GF-D8 (cell line): ENCODE measurements around the gene TMEM88.
"Not testable (repeated sequence)": the region's sequence is repeated elsewhere in the genome, so short reads cannot be mapped to it uniquely, and the experiment has no call there.

Experiments used
- DNase-seq: peaks from one replicate; lab custom pipeline; 2025; lab: John Stamatoyannopoulos, UW

Gene TMEM88

DNA sequence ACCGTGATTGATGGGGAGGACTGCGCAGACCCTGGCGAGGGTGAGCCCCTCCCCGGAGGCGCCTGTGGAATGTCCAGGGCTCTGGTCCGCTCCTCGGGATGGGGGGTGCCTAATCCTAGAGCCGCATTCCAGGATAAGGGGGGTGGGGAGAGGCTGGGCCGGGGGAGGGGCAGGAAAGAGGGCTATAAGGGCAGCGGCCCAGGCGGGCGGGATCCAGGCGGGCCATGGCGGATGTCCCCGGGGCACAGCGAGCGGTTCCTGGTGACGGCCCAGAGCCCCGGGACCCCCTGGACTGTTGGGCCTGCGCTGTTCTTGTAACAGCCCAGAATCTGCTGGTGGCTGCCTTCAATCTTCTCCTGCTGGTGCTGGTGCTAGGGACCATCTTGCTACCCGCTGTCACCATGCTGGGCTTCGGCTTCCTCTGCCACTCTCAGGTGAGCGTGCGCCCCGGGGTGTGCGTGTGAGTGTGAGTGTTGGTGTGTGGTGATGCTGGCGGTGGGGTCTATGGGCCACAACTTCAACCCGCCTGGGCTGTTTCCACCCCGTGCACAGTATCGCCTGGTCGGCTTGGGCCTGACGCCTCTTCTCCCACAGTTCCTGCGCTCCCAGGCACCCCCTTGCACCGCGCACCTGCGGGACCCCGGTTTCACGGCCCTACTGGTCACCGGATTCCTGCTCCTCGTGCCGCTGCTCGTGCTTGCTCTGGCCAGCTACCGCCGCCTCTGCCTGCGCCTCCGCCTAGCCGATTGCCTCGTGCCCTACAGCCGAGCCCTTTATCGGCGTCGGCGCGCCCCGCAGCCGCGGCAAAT, at the start of gene TMEM88:
Gene TMEM88 (plus strand): TSS at position 216 of the 809 bp plus-strand sequence. CDS start 9 bp downstream, at position 225.
- DNase-seq = no peak

DNA sequence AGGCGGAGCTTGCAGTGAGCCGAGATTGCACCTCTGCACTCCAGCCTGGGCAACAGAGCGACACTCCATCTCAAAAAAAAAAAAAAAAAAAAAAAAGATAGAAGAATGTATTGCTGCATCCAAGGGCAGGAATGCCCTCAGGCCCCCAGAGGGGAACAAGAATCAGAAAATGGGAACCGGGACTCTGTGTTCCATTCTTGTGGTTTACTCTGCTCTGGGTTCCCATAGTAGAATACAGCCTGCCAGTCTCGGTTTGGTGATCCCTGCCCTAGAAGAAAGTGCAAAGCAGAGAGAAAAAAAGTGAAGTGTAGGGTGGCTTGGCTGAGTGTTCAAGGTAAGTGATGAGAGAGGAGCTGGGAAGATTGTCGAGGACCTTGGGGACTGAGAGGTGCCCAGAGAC, 48.3 kb upstream of the TMEM88 start:
- DNase-seq = no peak

DNA sequence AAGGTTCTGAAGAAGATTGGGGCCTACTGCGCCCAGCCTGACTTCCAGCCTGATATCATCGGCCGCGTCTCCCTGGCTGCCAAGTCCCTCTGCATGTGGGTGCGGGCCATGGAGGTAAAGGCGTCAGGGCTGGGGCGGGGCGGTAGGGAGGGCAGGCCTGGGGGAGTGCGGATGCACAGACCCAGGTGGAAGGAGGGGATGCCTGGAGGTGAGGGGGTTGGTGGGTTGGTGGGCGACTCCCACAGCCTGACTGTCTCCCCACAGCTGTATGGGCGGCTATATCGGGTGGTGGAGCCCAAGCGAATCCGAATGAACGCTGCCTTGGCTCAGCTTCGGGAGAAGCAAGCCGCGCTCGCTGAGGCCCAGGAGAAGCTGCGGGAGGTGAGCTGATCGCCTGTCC, 47.7 kb upstream of the TMEM88 start:
- DNase-seq = no peak

GRCh38 chr17:7809086-7809790, 45.6 kb upstream of the TMEM88 start:
- DNase-seq = no peak

DNA sequence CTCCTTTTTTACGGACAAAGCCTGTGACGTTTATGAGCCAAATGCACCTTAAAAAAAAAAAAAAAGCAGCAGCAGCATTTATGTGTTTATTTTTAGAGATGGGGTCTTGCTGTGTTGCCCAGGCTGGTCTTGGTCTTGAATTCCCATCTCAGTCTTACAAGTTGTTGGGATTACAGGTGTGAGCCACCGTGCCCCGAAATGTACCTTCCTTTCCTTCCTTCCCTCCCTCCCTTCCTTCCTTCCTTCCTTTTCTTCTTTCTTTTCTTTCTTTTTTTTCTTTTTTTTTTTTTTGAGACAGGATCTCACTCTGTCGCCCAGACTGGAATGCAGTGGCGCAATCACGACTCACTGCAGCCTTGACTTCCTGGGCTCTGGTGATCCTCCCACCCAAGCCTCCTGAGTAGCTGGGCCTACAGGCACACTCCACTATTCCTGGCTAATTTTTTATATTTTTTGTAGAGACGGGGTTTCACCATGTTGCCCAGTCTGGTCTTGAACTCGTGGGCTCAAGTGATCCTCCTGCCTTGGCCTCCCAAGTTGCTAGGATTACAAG, 45.0 kb upstream of the TMEM88 start:
- DNase-seq = not testable (repeated sequence)

- no peak for DNase-seq
Measured at GRCh38 chr17:7811251-7811650, 43.6 kb upstream of the TMEM88 start.

DNA sequence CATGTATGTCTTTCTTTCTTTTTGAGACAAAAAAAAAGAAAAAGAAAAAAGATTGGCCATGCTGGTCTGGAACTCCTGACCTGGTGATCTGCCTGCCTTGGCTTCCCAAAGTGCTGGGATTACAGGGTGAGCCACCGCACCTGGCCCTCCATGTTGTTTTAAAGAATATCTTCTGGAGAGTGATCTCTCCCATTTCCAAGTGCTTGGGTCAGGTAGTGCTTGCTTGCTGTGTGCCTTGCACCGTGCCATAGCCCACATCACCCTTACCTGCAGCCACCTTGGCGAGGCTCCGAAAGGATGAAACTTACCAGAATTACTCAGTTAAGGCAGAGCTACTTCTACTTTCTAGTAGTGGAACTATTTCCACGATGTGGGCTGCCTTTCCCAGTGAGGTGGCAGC, 39.9 kb upstream of the TMEM88 start:
- DNase-seq = no peak

DNA sequence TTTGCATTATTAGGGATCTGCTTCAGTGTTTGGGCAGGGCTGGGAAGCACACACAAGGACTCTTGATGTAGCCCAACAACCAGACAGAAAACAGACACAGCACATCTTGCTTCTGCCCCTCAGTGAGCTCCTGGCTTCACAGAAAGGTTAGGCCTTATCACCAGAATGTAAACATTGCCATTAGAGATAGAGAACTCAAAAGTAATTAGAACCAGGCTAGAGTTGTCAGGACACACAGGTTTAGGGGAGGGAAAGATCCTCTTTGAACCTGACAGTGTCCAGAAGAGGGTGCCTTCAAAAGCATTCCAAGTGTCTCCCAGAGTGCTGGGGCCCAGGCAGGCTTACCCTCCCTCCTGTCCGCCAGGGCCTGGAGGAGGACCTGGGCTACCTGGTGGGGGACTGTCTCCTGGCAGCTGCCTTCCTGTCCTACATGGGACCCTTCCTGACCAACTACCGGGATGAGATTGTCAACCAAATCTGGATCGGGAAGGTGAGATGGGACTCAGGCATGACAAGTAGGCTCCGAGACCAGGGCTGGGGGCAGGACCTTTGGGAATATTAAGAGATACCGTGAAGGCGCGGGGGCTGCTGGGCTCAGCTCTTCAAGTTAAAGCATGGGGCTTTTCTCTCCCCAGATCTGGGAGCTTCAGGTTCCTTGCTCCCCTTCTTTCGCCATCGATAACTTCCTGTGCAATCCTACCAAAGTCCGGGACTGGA, 37.8 kb upstream of the TMEM88 start:
- DNase-seq = no peak

DNA sequence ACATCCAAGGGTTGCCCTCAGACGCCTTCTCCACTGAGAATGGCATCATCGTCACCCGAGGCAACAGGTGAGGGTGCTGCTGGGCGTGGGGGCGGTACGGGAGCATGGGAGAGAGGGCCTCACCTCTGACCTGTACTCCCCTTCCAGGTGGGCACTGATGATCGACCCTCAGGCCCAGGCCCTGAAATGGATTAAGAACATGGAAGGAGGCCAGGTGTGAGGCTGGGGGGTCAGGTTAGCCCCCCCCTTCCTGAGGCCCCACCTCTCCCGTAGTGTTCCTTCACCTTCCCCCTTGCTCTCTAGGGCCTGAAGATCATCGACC, 37.3 kb upstream of the TMEM88 start:
- no peak for DNase-seq

DNA sequence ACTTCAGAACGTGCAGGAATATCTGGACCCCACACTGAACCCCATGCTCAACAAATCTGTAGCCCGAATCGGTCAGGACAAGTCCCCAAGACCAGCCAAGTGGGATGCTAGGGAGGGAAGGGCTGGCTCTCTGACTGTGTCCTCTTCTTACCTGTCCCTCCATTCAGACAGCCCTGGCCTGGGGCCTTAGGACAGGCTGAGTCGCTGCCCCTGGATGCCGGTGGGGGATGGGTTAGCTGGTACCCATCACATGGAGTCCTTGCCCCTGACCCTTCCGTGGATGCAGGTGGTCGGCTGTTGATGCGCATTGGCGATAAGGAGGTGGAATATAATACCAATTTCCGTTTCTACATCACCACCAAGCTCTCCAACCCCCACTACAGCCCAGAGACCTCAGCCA, 36.8 kb upstream of the TMEM88 start:
- no peak for DNase-seq

DNA sequence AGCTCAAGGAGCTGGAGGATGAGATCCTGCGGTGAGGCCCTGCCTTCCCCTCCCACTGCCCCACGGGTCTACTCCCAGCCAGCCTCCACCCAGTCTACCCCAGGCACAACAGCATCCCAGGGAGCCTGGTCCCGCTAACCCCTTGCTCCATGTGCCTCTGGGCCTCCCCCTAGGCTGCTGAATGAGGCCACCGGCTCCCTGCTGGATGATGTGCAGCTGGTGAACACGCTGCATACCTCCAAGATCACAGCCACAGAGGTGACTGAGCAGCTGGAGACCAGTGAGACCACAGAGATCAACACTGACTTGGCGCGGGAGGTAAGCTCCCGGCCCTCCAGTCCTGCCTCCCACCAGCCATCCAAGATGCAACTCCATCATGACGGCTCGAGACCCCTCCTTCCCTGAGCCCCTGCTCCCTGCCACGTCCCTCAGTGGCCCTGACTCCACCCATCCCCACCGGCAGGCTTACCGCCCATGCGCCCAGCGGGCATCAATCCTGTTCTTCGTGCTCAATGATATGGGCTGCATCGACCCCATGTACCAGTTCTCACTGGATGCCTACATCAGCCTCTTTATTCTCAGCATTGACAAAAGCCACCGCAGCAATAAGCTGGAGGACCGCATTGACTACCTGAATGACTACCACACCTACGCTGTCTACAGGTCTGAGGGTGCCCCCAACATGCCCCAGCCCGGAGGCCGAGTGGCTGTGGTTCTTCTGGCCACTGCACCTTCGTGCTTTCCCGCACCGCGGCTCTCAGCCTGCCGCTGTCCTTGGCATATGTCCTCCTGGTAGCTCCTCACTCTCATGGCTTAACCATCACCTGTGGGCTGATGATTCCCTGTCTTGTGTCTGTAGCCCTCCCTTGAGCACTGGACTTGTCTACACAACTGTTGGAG, 35.9 kb upstream of the TMEM88 start:
- no peak for DNase-seq

DNA sequence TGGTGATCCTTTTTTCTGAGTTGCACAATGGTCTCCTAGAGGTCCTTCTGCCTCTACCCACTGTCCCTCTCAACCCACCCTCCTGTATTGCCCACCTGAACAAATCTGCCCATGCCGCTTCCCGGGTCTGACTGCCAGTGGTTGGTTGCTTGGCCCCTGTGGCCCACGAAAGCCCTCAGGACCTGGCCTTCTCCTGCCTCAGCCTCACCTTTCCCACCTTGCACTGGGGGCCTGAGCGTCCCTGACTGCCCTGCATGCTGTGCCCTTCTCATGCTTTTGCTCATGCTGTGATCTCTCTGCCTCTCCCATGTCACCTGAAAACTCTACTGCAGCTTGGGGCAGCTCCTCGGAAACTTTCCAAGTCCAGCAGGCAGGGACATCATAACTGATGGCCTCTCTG, 34.6 kb upstream of the TMEM88 start:
- DNase-seq = no peak

DNA sequence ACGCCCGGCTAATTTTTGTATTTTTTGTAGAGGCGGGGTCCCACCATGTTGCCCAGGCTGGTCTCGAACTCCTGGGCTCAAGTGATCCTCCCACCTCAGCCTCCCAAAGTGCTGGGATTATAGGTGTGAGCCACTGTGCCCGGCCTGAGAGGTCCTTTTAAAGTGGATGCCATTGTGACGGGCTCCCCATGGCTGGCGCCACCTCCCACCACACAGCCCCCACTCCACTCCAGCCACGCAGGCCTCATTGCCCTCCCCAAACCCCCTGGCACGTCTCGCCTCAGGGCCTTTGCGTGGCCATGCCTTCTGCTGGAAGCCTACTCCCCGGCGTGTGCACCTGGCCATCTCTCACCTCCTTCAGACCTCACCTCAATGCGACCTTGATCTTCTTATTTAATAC, 32.7 kb upstream of the TMEM88 start:
- DNase-seq = no peak

DNA sequence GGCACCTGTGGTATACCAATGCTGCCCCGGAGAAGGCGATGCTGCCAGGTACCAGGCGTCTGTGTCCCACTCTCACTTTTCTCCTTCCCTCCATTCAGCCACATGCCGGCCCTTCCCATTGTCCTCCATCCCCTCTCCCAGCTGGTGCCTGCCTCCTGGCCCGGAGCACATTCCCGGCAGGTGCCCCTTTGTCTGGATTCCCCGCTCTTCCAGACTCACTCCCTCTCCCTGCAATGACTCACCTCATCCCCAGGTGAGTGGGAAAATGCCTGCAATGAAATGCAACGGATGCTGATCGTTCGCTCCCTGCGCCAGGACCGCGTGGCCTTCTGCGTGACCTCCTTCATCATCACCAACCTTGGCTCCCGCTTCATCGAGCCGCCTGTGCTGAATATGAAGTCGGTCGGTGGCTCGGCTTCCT, 31.3 kb upstream of the TMEM88 start:
- no peak for DNase-seq

- DNase-seq = no peak
Measured at GRCh38 chr17:7824021-7824924, 30.6 kb upstream of the TMEM88 start.

DNA sequence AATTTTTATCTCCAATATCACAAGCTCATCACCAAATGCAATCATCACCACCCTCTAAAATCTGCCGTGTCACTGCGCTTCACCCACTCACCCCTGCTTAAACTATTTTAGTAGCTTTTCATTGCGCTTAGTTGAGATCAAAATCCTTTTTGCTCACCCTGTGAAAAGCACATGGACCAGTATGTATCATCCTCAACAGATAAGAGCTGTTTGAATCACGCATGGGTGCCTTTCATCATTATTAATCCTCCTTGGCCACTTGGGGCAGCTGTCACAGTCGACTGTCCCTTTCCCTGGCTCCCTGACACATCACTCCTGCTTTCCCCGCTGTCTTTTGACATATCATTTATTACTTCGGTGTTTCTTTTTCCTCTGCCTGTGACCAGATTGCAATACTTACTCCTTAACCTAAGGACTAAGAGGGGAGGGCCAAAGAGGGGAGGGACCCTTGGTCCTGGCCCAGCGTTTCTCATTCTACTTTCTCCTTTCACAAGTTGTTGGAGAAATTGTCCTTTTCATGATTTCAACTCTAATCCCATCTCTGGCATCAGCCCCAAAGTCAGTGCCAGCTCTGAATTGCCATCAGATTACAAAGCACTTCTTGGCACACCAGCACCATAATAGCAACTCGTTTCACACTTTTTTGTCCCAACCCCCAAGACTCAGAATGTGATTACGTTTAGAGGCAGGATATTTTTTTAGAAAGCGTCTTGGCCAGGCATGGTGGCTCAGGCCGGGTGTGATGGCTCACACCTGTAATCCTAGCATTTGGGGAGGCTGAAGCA, 29.5 kb upstream of the TMEM88 start:
- DNase-seq = no peak

- no peak for DNase-seq
Measured at GRCh38 chr17:7830616-7831015, 24.2 kb upstream of the TMEM88 start.

DNA sequence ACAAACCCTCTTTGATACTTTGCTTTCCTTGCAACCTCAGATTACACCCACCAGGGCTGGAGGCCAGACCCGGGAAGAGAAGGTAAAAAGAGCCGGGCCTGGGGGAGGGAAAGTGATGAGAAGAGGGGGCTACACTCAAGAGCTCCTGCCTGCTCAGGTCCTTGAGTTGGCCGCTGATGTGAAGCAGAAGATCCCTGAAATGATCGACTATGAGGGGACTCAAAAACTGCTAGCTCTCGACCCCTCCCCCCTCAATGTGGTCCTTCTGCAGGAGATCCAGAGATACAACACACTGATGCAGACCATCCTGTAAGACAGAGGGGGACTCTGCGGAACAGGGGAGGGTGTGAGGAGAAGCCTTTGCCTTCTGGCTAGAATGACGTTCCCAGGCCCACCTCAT, 23.6 kb upstream of the TMEM88 start:
- DNase-seq = no peak

DNA sequence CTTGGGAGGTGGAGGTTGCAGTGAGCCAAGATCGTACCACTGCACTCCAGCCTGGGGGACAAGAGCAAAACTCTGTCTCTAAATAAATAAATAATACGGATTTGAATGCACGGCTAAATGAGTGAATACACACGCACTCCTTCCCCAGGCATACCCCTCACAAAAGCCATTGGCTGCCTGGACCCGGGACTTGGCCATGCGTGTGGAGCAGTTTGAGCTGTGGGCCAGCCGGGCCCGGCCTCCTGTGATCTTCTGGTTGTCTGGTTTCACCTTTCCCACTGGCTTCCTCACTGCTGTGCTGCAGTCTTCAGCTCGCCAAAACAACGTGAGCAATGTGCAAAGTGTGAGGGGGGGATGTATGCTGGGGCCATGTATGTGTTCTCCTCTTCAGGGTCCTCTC, 22.4 kb upstream of the TMEM88 start:
- no peak for DNase-seq
